BJ (cell line): ENCODE results near the gene NUDT21. TPM values are rescaled to one million over a fixed set of nuclear protein-coding genes. Genes with fewer than 3 reads are reported as not detected.
A peak's percentile ranks its signal among the peaks of the same experiment; 100 is the strongest.

Experiments
- CTCF ChIA-PET: fragments of 350-600 bp; formaldehyde crosslinking; extraction: SDS; loops from one replicate; lab custom pipeline; 2021; ENCODE audit warnings: antibody characterized with exemption, inconsistent platforms; lab: Yijun Ruan, JAX
- POLR2A ChIA-PET: fragments of 300-600 bp; sonication (Branson Sonifier 250); formaldehyde crosslinking; extraction: SDS; loops from one replicate; lab custom pipeline; 2021; ENCODE audit warnings: antibody characterized with exemption; lab: Charles Lee
- DNase-seq: peaks from one replicate; pipeline ENCODE4 v3.0.0-alpha.2; 2011; ENCODE audit warnings: low read depth
- H3K27me3 ChIP-seq: 2 replicates; pipeline ENCODE4 v1.6.0; 2011; ENCODE audit warnings: low read length; ENCODE audit not compliant: control insufficient read depth, insufficient read depth
- H3K36me3 ChIP-seq: 2 replicates; pipeline ENCODE4 v1.5.1; 2011; ENCODE audit warnings: low read length; ENCODE audit not compliant: control insufficient read depth, insufficient read depth
- H3K4me3 ChIP-seq: 2 replicates; pipeline ENCODE4 v1.5.1; 2011; ENCODE audit warnings: low read depth, mild to moderate bottlenecking, control low read depth, low read length
- polyA plus RNA-seq: library from polyadenylated mRNA; depleted of rRNA; stranded (reverse); fragments of >200 nt; gene quantifications from 2 replicates; pipeline ENCODE4 v1.2.3, GENCODE V29; 2011
- TF ChIP-seq, protein P1 (sequence below): IDR thresholded peaks from 2 replicates; pipeline ENCODE4 v1.5.1; 2011; ENCODE audit warnings: low read depth, mild to moderate bottlenecking, control low read depth, inconsistent platforms, low read length, moderate library complexity; ENCODE audit not compliant: insufficient read depth

Gene NUDT21
- polyA plus RNA-seq, 1 experiment = 78.8 TPM

DNA sequence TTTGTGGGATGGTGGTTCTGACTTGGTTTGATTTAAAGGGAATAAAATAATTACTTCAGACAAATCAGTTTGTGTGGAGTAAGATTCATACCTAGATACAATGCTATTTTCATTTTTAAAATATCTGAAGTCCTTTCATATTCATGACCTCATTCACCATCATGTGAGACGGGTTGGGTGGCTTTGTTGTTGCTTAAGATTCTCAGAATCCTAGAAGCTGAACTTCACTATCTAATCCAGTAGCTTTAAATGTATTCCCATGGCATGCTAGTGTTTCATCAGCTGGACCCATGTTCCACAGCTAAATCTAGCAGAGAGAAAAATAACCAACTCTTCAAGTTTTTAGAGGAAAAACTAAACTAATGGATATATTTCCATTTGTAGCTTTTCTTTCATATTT lies 23.0 kb downstream of the NUDT21 start:
- POLR2A ChIA-PET = no interaction called here
- CTCF ChIA-PET = no interaction called here
- TF ChIP-seq, protein P1, sequence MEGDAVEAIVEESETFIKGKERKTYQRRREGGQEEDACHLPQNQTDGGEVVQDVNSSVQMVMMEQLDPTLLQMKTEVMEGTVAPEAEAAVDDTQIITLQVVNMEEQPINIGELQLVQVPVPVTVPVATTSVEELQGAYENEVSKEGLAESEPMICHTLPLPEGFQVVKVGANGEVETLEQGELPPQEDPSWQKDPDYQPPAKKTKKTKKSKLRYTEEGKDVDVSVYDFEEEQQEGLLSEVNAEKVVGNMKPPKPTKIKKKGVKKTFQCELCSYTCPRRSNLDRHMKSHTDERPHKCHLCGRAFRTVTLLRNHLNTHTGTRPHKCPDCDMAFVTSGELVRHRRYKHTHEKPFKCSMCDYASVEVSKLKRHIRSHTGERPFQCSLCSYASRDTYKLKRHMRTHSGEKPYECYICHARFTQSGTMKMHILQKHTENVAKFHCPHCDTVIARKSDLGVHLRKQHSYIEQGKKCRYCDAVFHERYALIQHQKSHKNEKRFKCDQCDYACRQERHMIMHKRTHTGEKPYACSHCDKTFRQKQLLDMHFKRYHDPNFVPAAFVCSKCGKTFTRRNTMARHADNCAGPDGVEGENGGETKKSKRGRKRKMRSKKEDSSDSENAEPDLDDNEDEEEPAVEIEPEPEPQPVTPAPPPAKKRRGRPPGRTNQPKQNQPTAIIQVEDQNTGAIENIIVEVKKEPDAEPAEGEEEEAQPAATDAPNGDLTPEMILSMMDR = no peak
- H3K36me3 ChIP-seq = peaks cover 3% of the 10 kb centered on the region
- H3K27me3 ChIP-seq = no peaks in the 10 kb centered on the region
- DNase-seq = no peak
- H3K4me3 ChIP-seq = no peak overlapping the region

DNA sequence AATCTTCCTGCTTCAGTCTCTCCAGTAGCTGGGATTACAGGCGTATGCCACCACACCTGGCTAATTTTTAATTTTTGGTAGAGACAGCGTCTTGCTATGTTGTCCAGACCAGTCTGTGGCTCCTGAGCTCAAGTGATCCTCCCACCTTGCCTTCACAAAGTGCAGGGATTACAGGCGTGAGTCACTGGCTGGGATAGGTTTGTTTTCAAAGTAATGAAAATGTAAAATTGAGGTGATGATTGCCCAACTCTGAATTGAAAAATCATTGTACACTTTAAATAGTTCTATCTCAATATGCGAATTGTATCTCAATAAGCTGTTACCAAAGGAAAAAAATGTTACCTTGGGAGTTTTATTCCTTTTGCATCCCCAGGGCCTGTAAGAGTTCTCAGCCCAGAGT lies 24.5 kb downstream of the NUDT21 start:
- Histone ChIP-seq H3K4me3 (no peak overlapping the region), H3K36me3 (peaks cover 2% of the 10 kb centered on the region; the same call in 1 of the 2 replicates), H3K27me3 (no peaks in the 10 kb centered on the region)
- DNase-seq = no peak
- POLR2A ChIA-PET = no interaction called here
- CTCF ChIA-PET = no interaction called here
- TF ChIP-seq, protein P1 = no peak

DNA sequence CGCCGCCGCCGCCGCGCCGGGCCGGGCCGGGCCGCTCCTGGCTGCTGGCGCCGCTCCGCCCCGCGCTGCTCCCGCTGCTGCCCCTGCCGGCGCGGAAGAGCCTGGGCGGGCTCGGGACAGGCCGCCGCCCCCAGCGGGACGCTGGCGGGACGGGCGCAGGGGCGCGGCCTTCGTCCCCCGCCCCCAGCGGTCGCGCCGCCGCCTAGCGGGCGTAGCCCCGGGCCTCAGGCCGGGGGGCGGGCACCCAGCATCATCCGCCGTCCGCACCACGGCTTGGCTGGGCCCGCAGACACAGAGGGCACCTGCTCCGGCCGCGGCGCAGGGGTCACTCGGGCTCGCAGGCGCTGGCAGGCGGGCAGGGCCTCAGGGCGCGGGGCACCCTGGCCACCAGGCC lies 25.7 kb downstream of the NUDT21 start, which contains the start of gene AMFR:
AMFR (minus strand) TSS at position 107 of the 394 bp plus-strand sequence. CDS start 218 bp downstream, outside the sequence.
- peak; percentile 28 for DNase-seq
- H3K4me3 ChIP-seq = peak within 1 kb of the TSS; percentile 68
- ChIA-PET POLR2A (no interaction called here), CTCF (interaction anchor here (0.6 to 1.3 kb wide), 3 partner anchors 45 to 560 kb away, joined by 3 read pairs; no protein-coding TSS in a partner anchor)
- no peaks in the 10 kb centered on the region for H3K27me3 ChIP-seq
- TF ChIP-seq, protein P1 = no peak
- no peaks in the 10 kb centered on the region for H3K36me3 ChIP-seq

- Histone ChIP-seq H3K27me3 (no peaks in the 10 kb centered on the region), H3K4me3 (peak overlapping the region; percentile 68), H3K36me3 (no peaks in the 10 kb centered on the region)
- POLR2A ChIA-PET = no interaction called here
- CTCF ChIA-PET = interaction anchor here (1.3 kb wide), 1 partner anchor 106 kb away, joined by 3 read pairs; no protein-coding TSS in a partner anchor
- TF ChIP-seq, protein P1 = no peak
- DNase-seq = no peak
Measured at GRCh38 chr16:56424791-56425438, 26.2 kb downstream of the NUDT21 start.

GRCh38 chr16:56424404-56424764 lies 26.7 kb downstream of the NUDT21 start:
- TF ChIP-seq, protein P1 = no peak
- CTCF ChIA-PET = interaction anchor here (1.3 kb wide), 1 partner anchor 105 kb away, joined by 3 read pairs; no protein-coding TSS in a partner anchor

More at GRCh38 chr16:56424404-56424764, 26.7 kb downstream of the NUDT21 start:
- Histone ChIP-seq H3K4me3 (peak overlapping the region; percentile 68), H3K27me3 (no peaks in the 10 kb centered on the region), H3K36me3 (no peaks in the 10 kb centered on the region)
- DNase-seq = no peak
- POLR2A ChIA-PET = no interaction called here
